T-cell (primary cell): ENCODE measurements around the gene NRL. TPM values are rescaled to one million over a fixed set of nuclear protein-coding genes. Genes with fewer than 3 reads are reported as not detected.

ENCODE experiments used
- ATAC-seq, 4 experiments: fragments of 200-7000 bp in 3 of 4; fragments of 150-1000 bp in 1 of 4; cut with Tn5 transposase; replicated peaks in 1 of 4; 1 replicate in 3 of 4; 2 replicates in 1 of 4; pipeline ENCODE4 v1.10.0; 2021; ENCODE audit warnings: moderate library complexity in 3 of 4, mild to moderate bottlenecking in 2 of 4, moderate number of reproducible peaks in 1 of 4
- CTCF ChIA-PET, 2 donors: fragments of 300-600 bp; sonication (Branson Sonifier 250); formaldehyde crosslinking; loops; one replicate each; lab custom pipeline; 2022; ENCODE audit warnings: antibody characterized with exemption in 2 of 2; lab: Charles Lee
- POLR2A ChIA-PET, 2 donors: fragments of 300-600 bp; sonication (Branson Sonifier 250); formaldehyde crosslinking; loops; one replicate each; lab custom pipeline; 2022; ENCODE audit warnings: antibody characterized with exemption in 2 of 2; lab: Charles Lee
- DNase-seq, 35 experiments: peaks; one replicate each; pipeline versions ENCODE4 v3.0.0 to v3.0.0-alpha.2; 2013 to 2023
- H3K27ac ChIP-seq: one replicate; pipeline ENCODE4 v1.5.1; 2013; ENCODE audit warnings: low read length
- H3K27me3 ChIP-seq, 2 experiments: replicated peaks in 1 of 2; 1 replicate in 1 of 2; 2 replicates in 1 of 2; pipeline versions ENCODE4 v1.6.1 to v1.7.0; 2013; ENCODE audit warnings: low read length in 1 of 2, mixed read lengths in 1 of 2; ENCODE audit not compliant: control insufficient read depth in 2 of 2, insufficient read depth in 2 of 2; ENCODE audit errors: extremely low read depth in 1 of 2
- H3K36me3 ChIP-seq, 2 donors: 1 replicate in 1 of 2; 2 replicates in 1 of 2; pipeline versions ENCODE4 v1.6.1 to v1.7.0; 2013; ENCODE audit warnings: low read length in 1 of 2; ENCODE audit not compliant: control insufficient read depth in 2 of 2, insufficient read depth in 1 of 2; ENCODE audit errors: extremely low read depth in 1 of 2
- H3K4me1 ChIP-seq, 2 experiments: 1 replicate in 1 of 2; 2 replicates in 1 of 2; pipeline versions ENCODE4 v1.6.1 to v1.7.0; 2013; ENCODE audit warnings: low read length in 2 of 2, mixed read lengths in 1 of 2; ENCODE audit not compliant: insufficient read depth in 2 of 2, control insufficient read depth in 1 of 2; ENCODE audit errors: extremely low read depth in 1 of 2
- H3K4me3 ChIP-seq, 2 donors: 1 replicate in 1 of 2; 2 replicates in 1 of 2; pipeline versions ENCODE4 v1.5.1 to v1.7.0; 2013; ENCODE audit warnings: mild to moderate bottlenecking in 2 of 2, low read length in 1 of 2, moderate library complexity in 1 of 2; ENCODE audit not compliant: control insufficient read depth in 1 of 2; ENCODE audit errors: extremely low read depth in 1 of 2
- H3K9me3 ChIP-seq: 2 replicates; pipeline ENCODE4 v1.7.0; 2013
- H3K27ac Mint-ChIP-seq, 2 donors: one replicate each; pipeline ENCODE4 v1.8.0; 2020 to 2021; ENCODE audit warnings: mild to moderate bottlenecking in 2 of 2, mixed read lengths in 2 of 2
- H3K27me3 Mint-ChIP-seq, 2 donors: one replicate each; pipeline ENCODE4 v1.8.0; 2021 to 2022; ENCODE audit warnings: mixed read lengths in 2 of 2
- H3K36me3 Mint-ChIP-seq: one replicate; pipeline ENCODE4 v1.8.0; 2021; ENCODE audit warnings: mixed read lengths
- H3K4me1 Mint-ChIP-seq, 3 donors: one replicate each; pipeline ENCODE4 v1.8.0; 2020 to 2022; ENCODE audit warnings: mixed read lengths in 3 of 3, mild to moderate bottlenecking in 1 of 3
- H3K4me3 Mint-ChIP-seq, 3 donors: one replicate each; pipeline ENCODE4 v1.8.0; 2020 to 2022; ENCODE audit warnings: mild to moderate bottlenecking in 3 of 3, mixed read lengths in 3 of 3, moderate library complexity in 3 of 3
- H3K9me3 Mint-ChIP-seq, 3 donors: one replicate each; pipeline ENCODE4 v1.8.0; 2020 to 2022; ENCODE audit warnings: mixed read lengths in 3 of 3
- whole genome bisulfite sequencing: methylation state at CpG from one replicate; pipeline ENCODE4 v1.1.5; 2013; ENCODE audit warnings: missing lambda C conversion rate; ENCODE audit not compliant: insufficient coverage; 5-methylcytosine and 5-hydroxymethylcytosine counted together
- total RNA-seq, 35 experiments: library from RNA in 6 of 35; stranded (reverse) in 6 of 35; fragments of 120-200 nt in 1 of 35; gene quantifications; one replicate each; pipeline versions ENCODE4 v1.2.1 to v1.2.4 and lab custom pipeline; 2013 to 2026

The NRL gene
- total RNA-seq, 5 donors from 2014 or later (not counting 1 experiment from before 2014, with no cell fraction given): 1.9 to 3.7 (median 3.4) TPM

- H3K36me3 ChIP-seq: peaks cover 10 to 11% of the 10 kb centered on the region in 2 donors
- no peaks in the 10 kb centered on the region for H3K27me3 ChIP-seq
- ChIA-PET POLR2A (interaction anchor here (0.6 to 1.2 kb wide), 4 partner anchors 15 to 148 kb away, joined by 3 to 4 read pairs (median 3); partner anchors contain the start of gene TINF2 (in 1 of the 2)), CTCF (interaction anchor here (1.6 to 7.6 kb wide), 2 partner anchors 14 to 15 kb away, joined by 11 to 96 read pairs; no protein-coding TSS in a partner anchor)
- peaks cover 5 to 26% of the 10 kb centered on the region in 2 experiments for H3K4me1 ChIP-seq
- H3K36me3 Mint-ChIP-seq: peaks cover 4% of the 10 kb centered on the region
- H3K4me3 ChIP-seq: peak within 1 kb of the TSS; percentile 79 to 92
- H3K27me3 Mint-ChIP-seq: no peaks in the 10 kb centered on the region
- H3K9me3 Mint-ChIP-seq: no peaks in the 10 kb centered on the region
- H3K4me1 Mint-ChIP-seq: peaks cover 28 to 46% (median 39%) of the 10 kb centered on the region in 3 donors
- peak within 1 kb of the TSS; percentile 93 to 97 (median 96) for H3K4me3 Mint-ChIP-seq
- H3K9me3 ChIP-seq: no peaks in the 10 kb centered on the region
- peak within 1 kb of the TSS; percentile 98 for H3K27ac Mint-ChIP-seq
- under 1% methylated on average over 50 of the region's 68 CpGs for WGBS
- peak within 1 kb of the TSS; percentile 83 for H3K27ac ChIP-seq
- DNase-seq: peak; percentile 29 to 76 (median 60)
- ATAC-seq: peak; percentile 80 to 82 (median 80)
These were observed 20.6 kb downstream of the NRL start, which contains the start of gene PCK2 for GRCh38 chr14:24093901-24094840. PCK2 (plus strand) TSS chr14:24094311; CDS start chr14:24094406, 95 bp downstream.

GRCh38 chr14:24093207-24093900, 21.4 kb downstream of the NRL start:
- DNase-seq: no peak
- peak overlapping the region; percentile 93 to 97 (median 96) for H3K4me3 Mint-ChIP-seq
- peaks cover 28 to 46% (median 39%) of the 10 kb centered on the region in 3 donors for H3K4me1 Mint-ChIP-seq
- Histone ChIP-seq H3K36me3 (peaks cover 2 to 5% of the 10 kb centered on the region in 2 donors), H3K4me1 (peaks cover 5 to 26% of the 10 kb centered on the region in 2 experiments), H3K27me3 (no peaks in the 10 kb centered on the region), H3K9me3 (no peaks in the 10 kb centered on the region), H3K27ac (peak overlapping the region; percentile 83), H3K4me3 (peak overlapping the region; percentile 79 to 92)
- H3K9me3 Mint-ChIP-seq: no peaks in the 10 kb centered on the region
- no peak for ATAC-seq
- CTCF ChIA-PET: interaction anchor here in 1 of 2 donors (1.0 to 7.6 kb wide), 2 partner anchors 15 to 21 kb away, joined by 5 to 96 read pairs; partner anchors contain the start of genes DCAF11 and NRL
- peaks cover 4% of the 10 kb centered on the region for H3K36me3 Mint-ChIP-seq
- peak overlapping the region; percentile 91 to 98 for H3K27ac Mint-ChIP-seq
- WGBS: 89% methylated on average over 18 of the region's 19 CpGs
- POLR2A ChIA-PET: interaction anchor here in 1 of 2 donors (0.6 to 0.7 kb wide), 3 partner anchors 10 to 790 kb away, joined by 3 to 4 read pairs (median 3); no protein-coding TSS in a partner anchor
- H3K27me3 Mint-ChIP-seq: no peaks in the 10 kb centered on the region

- no peaks in the 10 kb centered on the region for H3K27me3 Mint-ChIP-seq
- H3K4me1 Mint-ChIP-seq: peaks cover 28 to 46% (median 39%) of the 10 kb centered on the region in 3 donors
- no peak overlapping the region for H3K4me3 ChIP-seq
- no peaks in the 10 kb centered on the region for H3K9me3 Mint-ChIP-seq
- peak overlapping the region; percentile 93 to 97 (median 96) for H3K4me3 Mint-ChIP-seq
- POLR2A ChIA-PET: interaction anchor here in 1 of 2 donors (0.7 kb wide), 1 partner anchor 790 kb away, joined by 3 read pairs; no protein-coding TSS in a partner anchor
- H3K9me3 ChIP-seq: no peaks in the 10 kb centered on the region
- no peaks in the 10 kb centered on the region for H3K27me3 ChIP-seq
- CTCF ChIA-PET: interaction anchor here in 1 of 2 donors (1.0 to 7.6 kb wide), 2 partner anchors 16 to 22 kb away, joined by 5 to 96 read pairs; partner anchors contain the start of genes DCAF11 and NRL
- 100% methylated on average over 2 of the region's 4 CpGs for WGBS
- H3K36me3 ChIP-seq: peaks cover 0 to 2% of the 10 kb centered on the region in 2 donors
- DNase-seq (no peak), ATAC-seq (no peak)
- peaks cover 4% of the 10 kb centered on the region for H3K36me3 Mint-ChIP-seq
- H3K4me1 ChIP-seq: peaks cover 5 to 26% of the 10 kb centered on the region in 2 experiments
- no peak overlapping the region for H3K27ac ChIP-seq
- H3K27ac Mint-ChIP-seq: peak overlapping the region; percentile 91 to 98
These were observed 22.1 kb downstream of the NRL start for GRCh38 chr14:24092505-24093206.

GRCh38 chr14:24092110-24092504, 22.6 kb downstream of the NRL start:
- ATAC-seq: no peak
- peaks cover 28 to 46% (median 39%) of the 10 kb centered on the region in 3 donors for H3K4me1 Mint-ChIP-seq
- Histone ChIP-seq H3K4me3 (no peak overlapping the region), H3K27me3 (no peaks in the 10 kb centered on the region), H3K9me3 (no peaks in the 10 kb centered on the region), H3K4me1 (peaks cover 5 to 26% of the 10 kb centered on the region in 2 experiments), H3K27ac (no peak overlapping the region), H3K36me3 (peaks cover 0 to under 1% of the 10 kb centered on the region in 2 donors)
- peak overlapping the region; percentile 91 to 98 for H3K27ac Mint-ChIP-seq
- H3K9me3 Mint-ChIP-seq: no peaks in the 10 kb centered on the region
- no peaks in the 10 kb centered on the region for H3K27me3 Mint-ChIP-seq
- H3K36me3 Mint-ChIP-seq: peaks cover 4% of the 10 kb centered on the region
- CTCF ChIA-PET: interaction anchor here (1.0 to 7.6 kb wide), 3 partner anchors 11 to 22 kb away, joined by 5 to 96 read pairs (median 17); partner anchors contain the start of genes DCAF11 (in 1 of the 2) and NRL (in 1 of the 2)
- peak overlapping the region; percentile 93 to 97 (median 96) for H3K4me3 Mint-ChIP-seq
- DNase-seq: no peak
- POLR2A ChIA-PET: interaction anchor here in 1 of 2 donors (0.6 kb wide), 2 partner anchors 12 to 15 kb away, joined by 3 read pairs; no protein-coding TSS in a partner anchor

- H3K4me3 Mint-ChIP-seq: no peak overlapping the region
- ChIA-PET POLR2A (no interaction called here), CTCF (interaction anchor here (0.6 to 7.6 kb wide), 14 partner anchors 8 to 501 kb away, joined by 3 to 96 read pairs (median 5); partner anchors contain the start of gene IRF9 (in 1 of the 2))
- Histone ChIP-seq H3K27me3 (no peaks in the 10 kb centered on the region), H3K27ac (no peak overlapping the region), H3K4me3 (no peak overlapping the region), H3K9me3 (no peaks in the 10 kb centered on the region), H3K4me1 (peaks cover 0 to 16% of the 10 kb centered on the region in 2 experiments), H3K36me3 (no peaks in the 10 kb centered on the region)
- H3K27ac Mint-ChIP-seq: no peak overlapping the region
- DNase-seq: no peak
- no peaks in the 10 kb centered on the region for H3K9me3 Mint-ChIP-seq
- 100% methylated on average over 3 of the region's 6 CpGs for whole genome bisulfite sequencing
- ATAC-seq: no peak
- H3K4me1 Mint-ChIP-seq: peaks cover 12 to 31% (median 21%) of the 10 kb centered on the region in 3 donors
- H3K27me3 Mint-ChIP-seq: no peaks in the 10 kb centered on the region
- H3K36me3 Mint-ChIP-seq: no peaks in the 10 kb centered on the region
These were observed 24.9 kb downstream of the NRL start for GRCh38 chr14:24089890-24090289.
